SU-DHL-6 (cell line): ENCODE results near the gene PDCD11.

ENCODE experiments used
- H2AFZ ChIP-seq: fragments of 200-600 bp; sonication (generic); 2 replicates; pipeline ENCODE4 v1.6.1; 2014; ENCODE audit warnings: low read depth, mild to moderate bottlenecking, moderate library complexity, mixed read lengths, antibody characterized with exemption, low read length; ENCODE audit not compliant: severe bottlenecking
- H3F3A ChIP-seq: fragments of 200-600 bp; shearing (Covaris generic); 2 replicates; pipeline ENCODE4 v1.6.0; 2016; ENCODE audit warnings: antibody characterized with exemption, mild to moderate bottlenecking; ENCODE audit not compliant: insufficient read depth
- H3K27ac ChIP-seq: fragments of 200-600 bp; sonication (generic); 2 replicates; pipeline ENCODE4 v1.5.1; 2016; ENCODE audit warnings: low read depth, mild to moderate bottlenecking, low read length, moderate library complexity, mixed read lengths
- H3K27me3 ChIP-seq: fragments of 200-600 bp; sonication (generic), shearing (Covaris generic); 2 replicates; pipeline ENCODE4 v1.6.0; 2014; ENCODE audit warnings: mild to moderate bottlenecking, low read length
- H3K36me3 ChIP-seq: fragments of 200-600 bp; sonication (generic); 2 replicates; pipeline ENCODE4 v1.6.1; 2014; ENCODE audit warnings: mild to moderate bottlenecking, low read length, mixed read lengths
- H3K4me2 ChIP-seq: fragments of 300-600, 200-600 bp; shearing (Covaris generic), sonication (generic); 2 replicates; pipeline ENCODE4 v1.6.0; 2014; ENCODE audit warnings: low read length, low read depth, mild to moderate bottlenecking; ENCODE audit not compliant: poor library complexity, severe bottlenecking
- H3K4me3 ChIP-seq: fragments of 200-600 bp; sonication (generic); 2 replicates; pipeline ENCODE4 v1.5.1; 2014; ENCODE audit warnings: antibody characterized with exemption, low read length, mild to moderate bottlenecking, mixed read lengths; ENCODE audit not compliant: insufficient read depth, poor library complexity, severe bottlenecking
- H3K79me2 ChIP-seq: fragments of 200-600 bp; sonication (generic); 2 replicates; pipeline ENCODE4 v1.6.1; 2014; ENCODE audit warnings: mild to moderate bottlenecking, low read length, moderate library complexity; ENCODE audit not compliant: insufficient read depth
- H3K9ac ChIP-seq: fragments of 200-600 bp; sonication (generic); 2 replicates; pipeline ENCODE4 v1.7.0; 2014; ENCODE audit warnings: mild to moderate bottlenecking, low read length
- H3K9me2 ChIP-seq: fragments of 200-600 bp; sonication (generic); replicated peaks from 2 replicates; pipeline ENCODE4 v1.6.1; 2014; ENCODE audit warnings: low read length; ENCODE audit not compliant: insufficient read depth
- H3K9me3 ChIP-seq: fragments of 200-600 bp; sonication (generic); 2 replicates; pipeline ENCODE4 v1.6.1; 2014; ENCODE audit warnings: low read length, mixed read lengths; ENCODE audit not compliant: insufficient read depth
- H4K20me1 ChIP-seq: fragments of 200-600 bp; sonication (generic); 2 replicates; pipeline ENCODE4 v1.6.1; 2014; ENCODE audit warnings: low read depth, mild to moderate bottlenecking, antibody characterized with exemption, low read length, moderate library complexity, mixed read lengths
- EZH2phosphoT487 ChIP-seq: fragments of 200-600 bp; sonication (generic), shearing (Covaris generic); conservative IDR thresholded peaks from 2 replicates; pipeline ENCODE4 v1.6.1; 2018; ENCODE audit warnings: mild to moderate bottlenecking, antibody characterized with exemption, low read length, moderate library complexity, mixed read lengths
- TF ChIP-seq, protein P1 (sequence below): fragments of 200-600 bp; sonication (generic); IDR thresholded peaks from one replicate; pipeline ENCODE4 v1.5.1; 2017; ENCODE audit warnings: antibody characterized with exemption, mild to moderate bottlenecking, low read length, moderate library complexity; ENCODE audit not compliant: insufficient read depth, poor library complexity, severe bottlenecking

Gene PDCD11

DNA sequence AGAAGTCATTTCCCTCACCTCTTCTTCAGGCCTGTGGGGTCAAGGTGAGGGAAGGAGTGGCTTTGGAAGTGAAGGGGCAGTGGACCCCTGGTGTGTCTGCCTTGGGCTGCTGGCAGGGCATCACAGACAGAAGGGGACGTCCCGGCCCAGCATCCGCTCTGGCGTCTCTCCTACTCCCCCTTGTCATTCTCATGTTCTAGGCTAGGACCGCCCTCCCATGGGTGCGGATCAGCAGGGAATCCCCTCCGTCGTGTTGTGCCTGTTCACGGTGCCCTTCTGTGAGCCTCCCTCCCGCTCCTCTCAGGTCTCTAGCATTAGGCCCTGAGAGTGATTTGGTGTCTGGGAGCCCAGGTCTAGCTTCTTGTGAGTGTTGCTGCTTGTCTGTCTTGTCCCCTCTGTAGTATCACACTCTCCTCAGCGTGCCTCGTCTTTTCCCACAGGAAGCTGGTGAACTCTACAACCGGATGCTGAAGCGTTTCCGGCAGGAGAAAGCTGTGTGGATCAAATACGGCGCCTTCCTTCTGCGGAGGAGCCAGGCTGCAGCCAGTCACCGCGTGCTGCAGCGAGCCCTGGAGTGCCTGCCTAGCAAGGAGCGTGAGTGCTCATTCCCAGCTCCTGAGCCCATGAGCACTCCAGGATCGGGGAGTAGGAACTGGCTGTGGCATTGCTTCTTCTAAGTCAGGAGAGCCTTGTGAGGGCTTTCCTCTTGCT lies 47.2 kb downstream of the PDCD11 start:
- no peak overlapping the region for H3K27ac ChIP-seq

DNA sequence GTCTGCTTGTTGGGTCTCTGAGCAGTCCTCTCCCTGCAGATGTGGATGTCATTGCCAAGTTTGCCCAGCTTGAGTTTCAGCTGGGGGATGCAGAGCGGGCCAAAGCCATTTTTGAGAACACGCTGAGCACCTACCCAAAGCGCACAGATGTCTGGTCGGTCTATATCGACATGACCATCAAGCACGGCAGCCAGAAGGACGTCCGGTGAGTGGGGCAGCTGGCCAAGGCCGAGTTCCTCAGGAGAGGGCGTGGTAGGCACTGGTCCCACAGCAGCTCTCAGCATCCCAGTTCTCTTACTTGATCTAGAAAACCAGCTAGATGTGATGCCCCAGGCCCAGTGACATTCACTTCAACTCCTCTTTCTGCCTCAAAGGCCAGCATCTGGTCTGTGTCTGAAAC lies 48.1 kb downstream of the PDCD11 start:
- Histone ChIP-seq H3K27ac (no peak overlapping the region), H3K79me2 (no peaks in the 10 kb centered on the region), H3K4me3 (no peak overlapping the region), H3F3A (no peaks in the 10 kb centered on the region), H3K9ac (no peak overlapping the region), H3K36me3 (peaks cover 4% of the 10 kb centered on the region; the same call in 1 of the 2 replicates), H4K20me1 (no peaks in the 10 kb centered on the region), H3K27me3 (no peaks in the 10 kb centered on the region), H3K4me2 (no peak overlapping the region), H3K9me2 (no peaks in the 10 kb centered on the region), H3K9me3 (no peaks in the 10 kb centered on the region), H2AFZ (no peak overlapping the region)
- no peak for TF ChIP-seq EZH2phosphoT487
- TF ChIP-seq, protein P1, sequence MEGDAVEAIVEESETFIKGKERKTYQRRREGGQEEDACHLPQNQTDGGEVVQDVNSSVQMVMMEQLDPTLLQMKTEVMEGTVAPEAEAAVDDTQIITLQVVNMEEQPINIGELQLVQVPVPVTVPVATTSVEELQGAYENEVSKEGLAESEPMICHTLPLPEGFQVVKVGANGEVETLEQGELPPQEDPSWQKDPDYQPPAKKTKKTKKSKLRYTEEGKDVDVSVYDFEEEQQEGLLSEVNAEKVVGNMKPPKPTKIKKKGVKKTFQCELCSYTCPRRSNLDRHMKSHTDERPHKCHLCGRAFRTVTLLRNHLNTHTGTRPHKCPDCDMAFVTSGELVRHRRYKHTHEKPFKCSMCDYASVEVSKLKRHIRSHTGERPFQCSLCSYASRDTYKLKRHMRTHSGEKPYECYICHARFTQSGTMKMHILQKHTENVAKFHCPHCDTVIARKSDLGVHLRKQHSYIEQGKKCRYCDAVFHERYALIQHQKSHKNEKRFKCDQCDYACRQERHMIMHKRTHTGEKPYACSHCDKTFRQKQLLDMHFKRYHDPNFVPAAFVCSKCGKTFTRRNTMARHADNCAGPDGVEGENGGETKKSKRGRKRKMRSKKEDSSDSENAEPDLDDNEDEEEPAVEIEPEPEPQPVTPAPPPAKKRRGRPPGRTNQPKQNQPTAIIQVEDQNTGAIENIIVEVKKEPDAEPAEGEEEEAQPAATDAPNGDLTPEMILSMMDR = no peak

More for the DNA sequence above, 47.2 kb downstream of the PDCD11 start:
- Histone ChIP-seq H3K4me2 (no peak overlapping the region), H3K36me3 (peaks cover 4% of the 10 kb centered on the region; the same call in 1 of the 2 replicates), H3K4me3 (no peak overlapping the region), H3K9ac (no peak overlapping the region), H3K79me2 (no peaks in the 10 kb centered on the region), H3K9me2 (no peaks in the 10 kb centered on the region), H3K27me3 (no peaks in the 10 kb centered on the region), H3K9me3 (no peaks in the 10 kb centered on the region), H4K20me1 (no peaks in the 10 kb centered on the region), H2AFZ (no peak overlapping the region), H3F3A (no peaks in the 10 kb centered on the region)
- TF ChIP-seq, protein P1 = no peak
- no peak for TF ChIP-seq EZH2phosphoT487

DNA sequence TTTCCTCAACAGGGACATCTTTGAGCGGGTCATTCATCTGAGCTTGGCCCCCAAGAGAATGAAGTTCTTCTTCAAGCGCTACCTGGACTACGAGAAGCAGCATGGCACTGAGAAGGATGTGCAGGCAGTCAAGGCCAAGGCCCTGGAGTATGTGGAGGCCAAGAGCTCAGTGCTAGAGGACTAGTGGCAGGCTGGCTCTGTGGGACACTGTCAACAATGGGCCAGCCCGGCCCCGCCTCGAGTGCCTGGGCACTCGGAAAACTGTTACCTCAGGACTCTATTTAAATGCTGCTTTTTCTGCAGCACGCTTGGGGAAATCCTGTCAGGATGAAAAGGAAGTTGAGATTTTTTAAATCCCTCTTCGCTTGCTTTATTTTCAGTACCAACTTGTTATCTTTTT lies 48.9 kb downstream of the PDCD11 start:
- H3K9me2 ChIP-seq = no peaks in the 10 kb centered on the region
- no peak overlapping the region for H2AFZ ChIP-seq
- peaks cover 4% of the 10 kb centered on the region; the same call in 1 of the 2 replicates for H3K36me3 ChIP-seq
- no peak overlapping the region for H3K4me2 ChIP-seq
- no peak overlapping the region for H3K9ac ChIP-seq
- no peak overlapping the region for H3K27ac ChIP-seq
- no peaks in the 10 kb centered on the region for H4K20me1 ChIP-seq
- TF ChIP-seq, protein P1 = no peak
- no peak for TF ChIP-seq EZH2phosphoT487
- no peaks in the 10 kb centered on the region for H3K9me3 ChIP-seq
- H3F3A ChIP-seq = no peaks in the 10 kb centered on the region
- H3K27me3 ChIP-seq = no peaks in the 10 kb centered on the region
- H3K4me3 ChIP-seq = no peak overlapping the region
- no peaks in the 10 kb centered on the region for H3K79me2 ChIP-seq
